Testis (tissue), 3 donors: Measurements from ENCODE around the gene MAP7D2. TPM values are rescaled to one million over a fixed set of nuclear protein-coding genes. Genes with fewer than 3 reads are reported as not detected.

Experiments
- DNase-seq: peaks from one replicate; pipeline ENCODE4 v3.0.0-alpha.2; 2019
- H3K27ac ChIP-seq, 2 donors: fragments of 200-600 bp; sonication (generic); one replicate each; pipeline ENCODE4 v1.5.1; 2019
- H3K27me3 ChIP-seq: fragments of 200-600 bp; sonication (generic); one replicate; pipeline ENCODE4 v1.5.1; 2019
- H3K36me3 ChIP-seq: fragments of 200-600 bp; sonication (generic); one replicate; pipeline ENCODE4 v1.5.1; 2017; ENCODE audit warnings: low read depth; ENCODE audit errors: missing control alignments
- H3K4me1 ChIP-seq: fragments of 200-600 bp; sonication (generic); one replicate; pipeline ENCODE4 v1.5.1; 2019
- H3K4me3 ChIP-seq, 2 donors: fragments of 200-600 bp; sonication (generic); one replicate each; pipeline ENCODE4 v1.5.1; 2017 to 2019
- H3K9me3 ChIP-seq: fragments of 200-600 bp; sonication (generic); one replicate; pipeline ENCODE4 v1.5.1; 2017
- CTCF ChIP-seq, 3 experiments: fragments of 450-650 bp in 2 of 3; fragments of 200-600 bp in 1 of 3; sonication (generic) in 1 of 3; IDR thresholded peaks; one replicate each; pipeline ENCODE4 v1.5.1; 2016 to 2019; ENCODE audit warnings: antibody characterized with exemption in 3 of 3, mild to moderate bottlenecking in 2 of 3, moderate library complexity in 1 of 3
- POLR2A ChIP-seq: fragments of 450-650 bp; IDR thresholded peaks from one replicate; pipeline ENCODE4 v1.6.1; 2017; ENCODE audit warnings: antibody characterized with exemption, mild to moderate bottlenecking, moderate library complexity
- WGBS, 2 donors: methylation state at CpG; one replicate each; pipeline ENCODE4 v1.1.5; 2018; 5-methylcytosine and 5-hydroxymethylcytosine counted together
- intact Hi-C: fragments of 100-400 bp; cut with DNase I; formaldehyde crosslinking; loops from one replicate; pipeline ENCODE4 v1.15.1; 2023; ENCODE audit warnings: low total_unique reads
- microRNA counts, 2 donors: library from miRNA; unstranded; fragments of <30 nt; microRNA quantifications; one replicate each; lab custom pipeline; 2016
- microRNA-seq, 2 donors: library from miRNA; unstranded; fragments of <30 nt; microRNA quantifications; one replicate each; pipeline ENCODE4, GENCODE V29; 2016; ENCODE audit warnings: borderline number of aligned reads in 2 of 2, borderline replicate concordance in 1 of 2
- polyA plus RNA-seq: library from polyadenylated mRNA; stranded (reverse); fragments of 350-450 nt; fragmentation: Illumina TruSeq; extraction: RNeasy Lipid Tissue Mini Kit (QIAGEN cat#74804); gene quantifications from one replicate; pipeline ENCODE4 v1.2.3, GENCODE V29; 2014; ENCODE audit warnings: low read depth, low replicate concordance; ENCODE audit not compliant: insufficient read depth
- small RNA-seq, 2 donors: library from RNA; depleted of rRNA; stranded (forward); fragments of <200 nt; gene quantifications; one replicate each; pipeline ENCODE3, GENCODE V24; 2016
- total RNA-seq, 2 donors: library from RNA; depleted of rRNA; stranded (reverse); fragments of >200 nt; gene quantifications; one replicate each; pipeline ENCODE4 v1.2.3, GENCODE V29; 2016

MAP7D2 gene
- total and polyA plus RNA-seq, 3 donors from 2014 or later: 19.5 to 37.9 (median 36.6) TPM

- H3K36me3 ChIP-seq: no peaks in the 10 kb centered on the region
- 89 to 93% methylated on average over 6 of the region's 6 CpGs for WGBS, 2 donors
- TF ChIP-seq POLR2A: no peak
- TF ChIP-seq CTCF (IDR thresholded peaks at IDR 0.05): no peak
- intact Hi-C loops: no loop called here
- no peaks in the 10 kb centered on the region for H3K9me3 ChIP-seq
- no peak for DNase-seq
- H3K27me3 ChIP-seq: no peaks in the 10 kb centered on the region
- no peak overlapping the region for H3K4me3 ChIP-seq
- H3K27ac ChIP-seq: no peak overlapping the region
- H3K4me1 ChIP-seq: no peaks in the 10 kb centered on the region
Observed at GRCh38 chrX:19958552-19959486, 157.9 kb downstream of the MAP7D2 start.

DNA sequence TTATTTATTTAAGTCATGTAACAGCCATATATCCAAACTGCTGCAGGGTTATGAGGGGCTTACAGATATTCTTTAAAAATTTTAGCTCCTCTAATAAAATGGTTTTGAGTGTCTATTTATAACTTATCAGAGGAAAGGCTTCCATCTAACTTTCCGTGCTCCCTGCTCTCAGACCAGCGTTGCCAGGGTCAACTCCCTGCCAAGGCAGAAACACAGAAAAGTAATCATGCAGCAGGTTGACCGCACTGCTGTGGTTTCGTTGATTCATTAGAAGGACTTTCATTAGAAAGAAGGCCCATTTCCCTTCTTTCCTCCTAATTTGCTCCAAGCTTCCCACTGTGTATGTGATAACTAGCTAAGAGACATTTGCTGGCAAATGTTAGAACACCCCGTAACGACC lies 159.8 kb downstream of the MAP7D2 start:
- no peak for TF ChIP-seq CTCF (IDR thresholded peaks at IDR 0.05)
- no peak for TF ChIP-seq POLR2A
- peak; percentile 13 for DNase-seq

More for the DNA sequence above, 159.8 kb downstream of the MAP7D2 start:
- Histone ChIP-seq H3K4me3 (no peak overlapping the region), H3K27me3 (no peaks in the 10 kb centered on the region), H3K9me3 (no peaks in the 10 kb centered on the region), H3K27ac (no peak overlapping the region), H3K36me3 (no peaks in the 10 kb centered on the region), H3K4me1 (no peaks in the 10 kb centered on the region)
- WGBS, 2 donors: 47 to 76% methylated on average over 6 of the region's 6 CpGs
- intact Hi-C loops: no loop called here

MicroRNAs within 50 kb of the gene (microRNA counts, 767-probe panel; counts per million panel counts)
- 0 to 152 counts per million in 2 donors for microRNA hsa-miR-23c (lab: Ali Mortazavi, UCI)

Small RNAs within 50 kb of the gene (microRNA-seq; reads per million reads assigned to microRNA genes)
- 49.0 to 120 reads per million in 2 donors for gene MIR23C

Small RNAs within 50 kb of the gene (small RNA-seq; reads per million reads assigned to genes)
- 0 reads per million in 2 donors for gene MIR23C
- 0 reads per million in 2 donors for gene RF00019
- 25.7 to 59.2 reads per million in 2 donors for gene RF00493
- 0 reads per million in 2 donors for gene RF00494

Other genes starting within 250 kb of the MAP7D2 start
- gene SH3KBP1, start 229.3 kb downstream of the MAP7D2 start, total RNA-seq: 1 to 10 TPM; 6.8 to 8.9 TPM
- 13.0 TPM for gene SH3KBP1, start 229.3 kb downstream of the MAP7D2 start, polyA plus RNA-seq
- 10 to 100 TPM in 1 of 2 donors, 1 to 10 TPM in 1; 7.7 to 10.7 TPM for gene BCLAF3, start 125.8 kb downstream of the MAP7D2 start, total RNA-seq
- 5.7 TPM for gene BCLAF3, start 125.8 kb downstream of the MAP7D2 start, polyA plus RNA-seq
- 10 to 100 TPM; 26.9 to 27.6 TPM for gene EIF1AX, start 24.9 kb upstream of the MAP7D2 start, total RNA-seq
- 53.1 TPM for gene EIF1AX, start 24.9 kb upstream of the MAP7D2 start, polyA plus RNA-seq
- gene RPS6KA3, start 150.0 kb upstream of the MAP7D2 start, total RNA-seq: 10 to 100 TPM; 12.5 to 12.6 TPM
- gene RPS6KA3, start 150.0 kb upstream of the MAP7D2 start, polyA plus RNA-seq: 8.5 TPM